HG03060 (cell line): ENCODE measurements around the gene OR6C70.
"Not testable (repeated sequence)": the region's sequence is repeated elsewhere in the genome, so short reads cannot be mapped to it uniquely, and the experiment has no call there.

ENCODE experiments used
- ATAC-seq: cut with Tn5 transposase; IDR thresholded peaks from one replicate; pipeline ENCODE4 v1.9.1; 2021; ENCODE audit warnings: low read depth, moderate number of reproducible peaks; ENCODE audit not compliant: unreplicated experiment

OR6C70 gene

GRCh38 chr12:55470088-55470829, at the start of gene OR6C70:
Gene OR6C70 (minus strand): TSS chr12:55470138. CDS start chr12:55470138, 0 bp downstream.
- no peak for ATAC-seq

GRCh38 chr12:55516391-55516790, 46.5 kb upstream of the OR6C70 start:
- no peak for ATAC-seq

GRCh38 chr12:55515696-55516095, 45.8 kb upstream of the OR6C70 start:
- no peak for ATAC-seq

GRCh38 chr12:55501601-55502000, 31.7 kb upstream of the OR6C70 start:
- ATAC-seq = no peak

GRCh38 chr12:55499810-55500252, 29.9 kb upstream of the OR6C70 start:
- no peak for ATAC-seq

- ATAC-seq = no peak
Measured at GRCh38 chr12:55499231-55499630, 29.3 kb upstream of the OR6C70 start.

GRCh38 chr12:55495490-55495889, 25.6 kb upstream of the OR6C70 start:
- ATAC-seq = no peak

- no peak for ATAC-seq
Measured at GRCh38 chr12:55492078-55492477, 22.1 kb upstream of the OR6C70 start, which contains the start of gene OR6C68. Gene OR6C68 (plus strand): TSS chr12:55492378. CDS start chr12:55492378, 0 bp downstream.

- not testable (repeated sequence) for ATAC-seq
Measured at GRCh38 chr12:55484284-55484683, 14.3 kb upstream of the OR6C70 start.

GRCh38 chr12:55479136-55479535, 9.2 kb upstream of the OR6C70 start:
- ATAC-seq = not testable (repeated sequence)

- ATAC-seq = no peak
Measured at GRCh38 chr12:55472264-55472663, 2.3 kb upstream of the OR6C70 start.

- ATAC-seq = no peak
Measured at GRCh38 chr12:55469291-55469690, 647 bp downstream of the OR6C70 start.

GRCh38 chr12:55467836-55468235, 2.1 kb downstream of the OR6C70 start:
- no peak for ATAC-seq

- ATAC-seq = not testable (repeated sequence)
Measured at GRCh38 chr12:55464926-55465325, 5.0 kb downstream of the OR6C70 start.

- no peak for ATAC-seq
Measured at GRCh38 chr12:55448825-55449224, 21.1 kb downstream of the OR6C70 start.

GRCh38 chr12:55446326-55446725, 23.6 kb downstream of the OR6C70 start:
- ATAC-seq = no peak

GRCh38 chr12:55445357-55445756, 24.6 kb downstream of the OR6C70 start:
- no peak for ATAC-seq

GRCh38 chr12:55443776-55444175, 26.2 kb downstream of the OR6C70 start, which contains the start of gene OR6C2:
Gene OR6C2 (plus strand): TSS chr12:55444076. CDS start chr12:55452214, 8,138 bp downstream.
- no peak for ATAC-seq

- not testable (repeated sequence) for ATAC-seq
Measured at GRCh38 chr12:55441233-55441632, 28.7 kb downstream of the OR6C70 start.

GRCh38 chr12:55428331-55429243, 41.4 kb downstream of the OR6C70 start:
- no peak for ATAC-seq

- no peak for ATAC-seq
Measured at GRCh38 chr12:55425954-55426353, 44.0 kb downstream of the OR6C70 start, which contains the start of gene OR6C76. Gene OR6C76 (plus strand): TSS chr12:55426254. CDS start chr12:55426254, 0 bp downstream.
